WERI-Rb-1 (cell line): Measurements from ENCODE around the gene PRKAR2A.
"Not testable (repeated sequence)": the region's sequence is repeated elsewhere in the genome, so short reads cannot be mapped to it uniquely, and the experiment has no call there.

Experiments used
- DNase-seq: peaks from one replicate; pipeline ENCODE4 v3.0.0-alpha.2; 2020
- H3K27ac ChIP-seq: fragments of 250-450 bp; sonication (Bioruptor Pico); 2 replicates; pipeline ENCODE4 v1.5.1; 2020; ENCODE audit warnings: mild to moderate bottlenecking, moderate library complexity
- H3K27me3 ChIP-seq: fragments of 250-450 bp; sonication (Bioruptor Pico); 2 replicates; pipeline ENCODE4 v1.5.1; 2021; ENCODE audit warnings: mild to moderate bottlenecking, low read depth, moderate library complexity; ENCODE audit not compliant: insufficient read depth, severe bottlenecking
- H3K36me3 ChIP-seq: fragments of 250-450 bp; sonication (Bioruptor Pico); 2 replicates; pipeline ENCODE4 v1.5.1; 2020; ENCODE audit warnings: mild to moderate bottlenecking, moderate library complexity
- H3K4me3 ChIP-seq: 2 replicates; pipeline ENCODE4 v1.5.1; 2011; ENCODE audit warnings: low read depth, mild to moderate bottlenecking, control low read depth, low read length
- H3K9me3 ChIP-seq: fragments of 250-450 bp; sonication (Bioruptor Pico); 2 replicates; pipeline ENCODE4 v1.5.1; 2021; ENCODE audit warnings: mild to moderate bottlenecking, moderate library complexity; ENCODE audit not compliant: severe bottlenecking
- CTCF ChIP-seq: IDR thresholded peaks from 2 replicates; pipeline ENCODE4 v1.5.1; 2011; ENCODE audit warnings: low read depth, mild to moderate bottlenecking, control low read depth, inconsistent platforms, low read length

The PRKAR2A gene

GRCh38 chr3:48783304-48783703 is 64.4 kb downstream of the PRKAR2A start:
- no peaks in the 10 kb centered on the region for H3K27me3 ChIP-seq
- no peak overlapping the region for H3K27ac ChIP-seq
- no peak for TF ChIP-seq CTCF
- no peaks in the 10 kb centered on the region for H3K9me3 ChIP-seq
- no peak for DNase-seq
- no peak overlapping the region for H3K4me3 ChIP-seq
- H3K36me3 ChIP-seq, result peaks cover 16% of the 10 kb centered on the region

- Histone ChIP-seq H3K9me3 (no peaks in the 10 kb centered on the region), H3K27me3 (no peaks in the 10 kb centered on the region), H3K27ac (no peak overlapping the region), H3K4me3 (no peak overlapping the region), H3K36me3 (peaks cover 12% of the 10 kb centered on the region; the same call in 1 of the 2 replicates)
- no peak for TF ChIP-seq CTCF
- no peak for DNase-seq
Measured at GRCh38 chr3:48782046-48782445, 65.6 kb downstream of the PRKAR2A start.

- H3K27me3 ChIP-seq, H3K9me3 ChIP-seq, H3K4me3 ChIP-seq, H3K27ac ChIP-seq, DNase-seq: not testable (repeated sequence)
- H3K36me3 ChIP-seq, result peaks cover 16% of the 10 kb centered on the region
Measured at GRCh38 chr3:48778565-48778964, 69.1 kb downstream of the PRKAR2A start.

- Histone ChIP-seq H3K27ac (no peak overlapping the region), H3K4me3 (no peak overlapping the region), H3K27me3 (no peaks in the 10 kb centered on the region), H3K36me3 (peaks cover 17% of the 10 kb centered on the region), H3K9me3 (no peaks in the 10 kb centered on the region)
- no peak for TF ChIP-seq CTCF
- no peak for DNase-seq
Measured at GRCh38 chr3:48776854-48777253, 70.8 kb downstream of the PRKAR2A start.

GRCh38 chr3:48770192-48770502 is 77.5 kb downstream of the PRKAR2A start:
- H3K9me3 ChIP-seq, result no peaks in the 10 kb centered on the region
- no peak for TF ChIP-seq CTCF
- H3K27me3 ChIP-seq, result no peaks in the 10 kb centered on the region
- H3K36me3 ChIP-seq, result peaks cover 34% of the 10 kb centered on the region
- no peak for DNase-seq
- no peak overlapping the region for H3K4me3 ChIP-seq
- no peak overlapping the region for H3K27ac ChIP-seq

- peak; percentile 29 for TF ChIP-seq CTCF
- H3K36me3 ChIP-seq, result peaks cover 17% of the 10 kb centered on the region
- no peaks in the 10 kb centered on the region for H3K9me3 ChIP-seq
- H3K27ac ChIP-seq, result no peak overlapping the region
- H3K4me3 ChIP-seq, result no peak overlapping the region
- no peaks in the 10 kb centered on the region for H3K27me3 ChIP-seq
- DNase-seq, result peak; percentile 14
Measured at GRCh38 chr3:48765376-48765775, 82.3 kb downstream of the PRKAR2A start.
